Hepatocyte (in vitro differentiated cells): Measurements from ENCODE around the gene DYRK2. TPM values are rescaled to one million over a fixed set of nuclear protein-coding genes. Genes with fewer than 3 reads are reported as not detected.

Experiments used
- DNase-seq: peaks from one replicate; pipeline ENCODE4 v3.0.0-alpha.2; 2016; ENCODE audit warnings: low spot score
- H2AFZ ChIP-seq: fragments of 200-600 bp; sonication (generic); 2 replicates; pipeline ENCODE4 v1.6.0; 2016; ENCODE audit warnings: antibody characterized with exemption, mild to moderate bottlenecking
- H3K27ac ChIP-seq: fragments of 200-600 bp; sonication (generic); 2 replicates; pipeline ENCODE4 v1.5.1; 2016; ENCODE audit warnings: mild to moderate bottlenecking
- H3K27me3 ChIP-seq: fragments of 200-600 bp; sonication (generic); 2 replicates; pipeline ENCODE4 v1.6.1; 2016
- H3K36me3 ChIP-seq: fragments of 200-600 bp; sonication (generic); replicated peaks from 2 replicates; pipeline ENCODE4 v1.5.1; 2016; ENCODE audit warnings: low read depth; ENCODE audit not compliant: insufficient read depth
- H3K4me1 ChIP-seq: fragments of 200-600 bp; sonication (generic); 2 replicates; pipeline ENCODE4 v1.5.1; 2016; ENCODE audit warnings: mild to moderate bottlenecking, moderate library complexity; ENCODE audit not compliant: insufficient read depth
- H3K4me2 ChIP-seq: fragments of 200-600 bp; sonication (generic); 2 replicates; pipeline ENCODE4 v1.6.0; 2016
- H3K4me3 ChIP-seq: fragments of 200-600 bp; sonication (generic); 2 replicates; pipeline ENCODE4 v1.5.1; 2016; ENCODE audit warnings: mild to moderate bottlenecking
- H3K79me2 ChIP-seq: fragments of 200-600 bp; sonication (generic); 2 replicates; pipeline ENCODE4 v1.6.0; 2017; ENCODE audit warnings: mild to moderate bottlenecking
- H3K9me2 ChIP-seq: fragments of 200-600 bp; sonication (generic); replicated peaks from 2 replicates; pipeline ENCODE4 v1.6.0; 2017; ENCODE audit warnings: mild to moderate bottlenecking; ENCODE audit not compliant: insufficient read depth
- H3K9me3 ChIP-seq: fragments of 200-600 bp; sonication (generic); 2 replicates; pipeline ENCODE4 v1.5.1; 2016; ENCODE audit warnings: low read depth, mild to moderate bottlenecking
- H4K20me1 ChIP-seq: fragments of 200-600 bp; sonication (generic); 2 replicates; pipeline ENCODE4 v1.6.0; 2016; ENCODE audit warnings: mild to moderate bottlenecking; ENCODE audit not compliant: insufficient read depth, poor library complexity, severe bottlenecking
- CTCF ChIP-seq: fragments of 200-600 bp; sonication (generic); IDR thresholded peaks from 2 replicates; pipeline ENCODE4 v1.5.1; 2016; ENCODE audit warnings: antibody characterized with exemption, mild to moderate bottlenecking; ENCODE audit not compliant: poor library complexity
- EZH2 ChIP-seq: fragments of 200-600 bp; sonication (generic); IDR thresholded peaks from 2 replicates; pipeline ENCODE4 v1.6.1; 2016; ENCODE audit warnings: antibody characterized with exemption, mild to moderate bottlenecking, borderline replicate concordance
- EZH2phosphoT487 ChIP-seq: fragments of 200-600 bp; sonication (generic); IDR thresholded peaks from one replicate; pipeline ENCODE4 v1.6.1; 2018; ENCODE audit warnings: antibody characterized with exemption, mild to moderate bottlenecking, low read depth, moderate library complexity; ENCODE audit not compliant: unreplicated experiment, severe bottlenecking
- WGBS: methylation state at CpG from one replicate; pipeline ENCODE4 v1.1.6; 2016; ENCODE audit warnings: low lambda C conversion rate; ENCODE audit errors: missing lambda C conversion rate; 5-methylcytosine and 5-hydroxymethylcytosine counted together
- polyA plus RNA-seq: library from polyadenylated mRNA; unstranded; fragments of >200 nt; fragmentation: Nextera tagmentation; extraction: Ambion mirVana; gene quantifications from 2 replicates; pipeline ENCODE4 v1.2.1, GENCODE V29; 2016
- total RNA-seq: library from RNA; depleted of rRNA; stranded (reverse); fragments of >200 nt; gene quantifications from 2 replicates; pipeline ENCODE4 v1.2.3, GENCODE V29; 2014

DYRK2 gene
- total RNA-seq (39.2 and 39.9 TPM in 2 replicates), polyA plus RNA-seq (18.4 and 20.1 TPM in 2 replicates)

GRCh38 chr12:67648521-67649260 lies at the start of gene DYRK2:
TSS of gene DYRK2 (plus strand) at chr12:67648745. CDS start at chr12:67649134, 389 bp downstream.
- H3K9me2 ChIP-seq = no peaks in the 10 kb centered on the region
- peaks cover 5% of the 10 kb centered on the region for H3K4me1 ChIP-seq
- 1% methylated on average over 29 of the region's 109 CpGs for WGBS
- H3K36me3 ChIP-seq = no peaks in the 10 kb centered on the region
- no peaks in the 10 kb centered on the region for H3K27me3 ChIP-seq
- peak; percentile 94 for DNase-seq
- H2AFZ ChIP-seq = peak within 1 kb of the TSS; percentile 88
- peak within 1 kb of the TSS; percentile 99 for H3K4me3 ChIP-seq
- no peaks in the 10 kb centered on the region for H3K9me3 ChIP-seq
- H3K79me2 ChIP-seq = peaks cover 45% of the 10 kb centered on the region
- peak within 1 kb of the TSS; percentile 98 for H3K27ac ChIP-seq
- peaks cover 34% of the 10 kb centered on the region for H4K20me1 ChIP-seq
- H3K4me2 ChIP-seq = peak within 1 kb of the TSS; percentile 91
- peak; percentile 25 for TF ChIP-seq CTCF
- no peak for TF ChIP-seq EZH2
- TF ChIP-seq EZH2phosphoT487 = no peak

GRCh38 chr12:67599691-67600090 lies 48.9 kb upstream of the DYRK2 start:
- no peaks in the 10 kb centered on the region for H4K20me1 ChIP-seq
- DNase-seq = no peak
- no peaks in the 10 kb centered on the region for H3K27me3 ChIP-seq
- WGBS = 95% methylated on average over 6 of the region's 6 CpGs
- no peaks in the 10 kb centered on the region for H3K9me2 ChIP-seq
- TF ChIP-seq EZH2phosphoT487 (no peak), CTCF (no peak), EZH2 (no peak)
- H3K4me3 ChIP-seq = no peak overlapping the region
- H3K79me2 ChIP-seq = no peaks in the 10 kb centered on the region
- H3K4me2 ChIP-seq = no peak overlapping the region
- no peaks in the 10 kb centered on the region for H3K4me1 ChIP-seq
- H2AFZ ChIP-seq = no peak overlapping the region
- H3K36me3 ChIP-seq = no peaks in the 10 kb centered on the region
- no peaks in the 10 kb centered on the region for H3K9me3 ChIP-seq
- no peak overlapping the region for H3K27ac ChIP-seq

GRCh38 chr12:67601126-67601525 lies 47.4 kb upstream of the DYRK2 start:
- no peaks in the 10 kb centered on the region for H3K9me2 ChIP-seq
- H3K9me3 ChIP-seq = no peaks in the 10 kb centered on the region
- no peaks in the 10 kb centered on the region for H3K79me2 ChIP-seq
- H2AFZ ChIP-seq = no peak overlapping the region
- H4K20me1 ChIP-seq = no peaks in the 10 kb centered on the region
- H3K4me1 ChIP-seq = no peaks in the 10 kb centered on the region
- H3K4me3 ChIP-seq = no peak overlapping the region
- no peaks in the 10 kb centered on the region for H3K36me3 ChIP-seq
- no peak for DNase-seq
- TF ChIP-seq EZH2 = no peak
- no peak for TF ChIP-seq CTCF
- TF ChIP-seq EZH2phosphoT487 = no peak
- no peak overlapping the region for H3K27ac ChIP-seq
- 73% methylated on average over 1 of the region's 1 CpG for WGBS
- no peak overlapping the region for H3K4me2 ChIP-seq
- no peaks in the 10 kb centered on the region for H3K27me3 ChIP-seq
